Measurements from ENCODE around the gene DMBT1.

DNA sequence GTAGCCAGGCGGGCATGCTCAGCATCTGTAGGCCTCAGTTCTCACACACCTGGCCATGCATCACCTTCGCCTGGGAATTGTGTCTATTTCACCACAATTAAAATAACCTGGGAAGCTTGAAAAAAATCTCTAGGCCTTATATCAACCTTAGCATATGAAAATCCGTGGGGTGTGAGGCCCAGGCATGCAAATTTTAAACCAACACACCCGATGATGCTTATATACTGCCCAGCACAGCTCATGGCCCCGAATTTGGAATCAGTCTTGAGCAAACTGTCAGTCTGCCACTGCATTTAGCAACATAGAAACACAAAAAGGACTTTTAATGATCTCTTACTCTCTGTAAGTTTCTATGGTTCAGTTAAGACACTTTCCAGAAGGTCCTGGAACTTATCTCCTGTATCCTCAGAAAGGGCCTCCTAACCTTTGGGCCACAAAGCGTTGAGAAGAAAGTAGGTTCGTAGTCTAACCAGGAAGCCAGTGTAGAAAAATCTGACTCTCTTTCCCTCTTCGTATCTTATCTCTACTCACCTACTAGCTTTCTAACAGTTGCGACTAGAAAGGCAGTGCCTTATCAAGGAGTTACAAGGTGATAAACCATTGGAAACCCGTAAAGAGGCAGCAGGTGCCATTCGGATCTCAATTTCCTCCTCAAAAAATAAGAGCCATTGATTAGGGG, 12.0 kb upstream of the DMBT1 start:
- TF ChIP-seq EZH2 (IDR thresholded peaks at IDR 0.05; ENCODE audit: low read length): no peak
- TF ChIP-seq, protein P1, sequence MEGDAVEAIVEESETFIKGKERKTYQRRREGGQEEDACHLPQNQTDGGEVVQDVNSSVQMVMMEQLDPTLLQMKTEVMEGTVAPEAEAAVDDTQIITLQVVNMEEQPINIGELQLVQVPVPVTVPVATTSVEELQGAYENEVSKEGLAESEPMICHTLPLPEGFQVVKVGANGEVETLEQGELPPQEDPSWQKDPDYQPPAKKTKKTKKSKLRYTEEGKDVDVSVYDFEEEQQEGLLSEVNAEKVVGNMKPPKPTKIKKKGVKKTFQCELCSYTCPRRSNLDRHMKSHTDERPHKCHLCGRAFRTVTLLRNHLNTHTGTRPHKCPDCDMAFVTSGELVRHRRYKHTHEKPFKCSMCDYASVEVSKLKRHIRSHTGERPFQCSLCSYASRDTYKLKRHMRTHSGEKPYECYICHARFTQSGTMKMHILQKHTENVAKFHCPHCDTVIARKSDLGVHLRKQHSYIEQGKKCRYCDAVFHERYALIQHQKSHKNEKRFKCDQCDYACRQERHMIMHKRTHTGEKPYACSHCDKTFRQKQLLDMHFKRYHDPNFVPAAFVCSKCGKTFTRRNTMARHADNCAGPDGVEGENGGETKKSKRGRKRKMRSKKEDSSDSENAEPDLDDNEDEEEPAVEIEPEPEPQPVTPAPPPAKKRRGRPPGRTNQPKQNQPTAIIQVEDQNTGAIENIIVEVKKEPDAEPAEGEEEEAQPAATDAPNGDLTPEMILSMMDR (optimal IDR thresholded peaks at IDR 0.05 in 1 of 3, IDR thresholded peaks at IDR 0.05 in 1 of 3, conservative IDR thresholded peaks at IDR 0.05 in 1 of 3; ENCODE audit: extremely low read depth in 1 of 3, insufficient read depth in 2 of 3, low read length in 3 of 3): no peak

Data from keratinocyte (primary cell).